H1 (cell line): Measurements from ENCODE around the gene OTX2. TPM values are rescaled to one million over a fixed set of nuclear protein-coding genes. Genes with fewer than 3 reads are reported as not detected.

Experiments
- CTCF ChIA-PET: fragments of 300-600 bp; sonication (Branson Sonifier 250); formaldehyde crosslinking; loops from one replicate; lab custom pipeline; 2021; ENCODE audit not compliant: partially characterized antibody; lab: Charles Lee
- POLR2A ChIA-PET: fragments of 300-600 bp; sonication (Branson Sonifier 250); formaldehyde crosslinking; loops from one replicate; lab custom pipeline; 2021; ENCODE audit warnings: inconsistent platforms; ENCODE audit not compliant: partially characterized antibody; lab: Charles Lee
- DNase-seq, 2 experiments: peaks; one replicate each; pipeline versions ENCODE4 v3.0.0 to v3.0.0-alpha.2; 2010 to 2022; ENCODE audit warnings: low spot score in 2 of 2, low read depth in 1 of 2, mixed read lengths in 1 of 2
- FAIRE-seq: peaks from 2 replicates; lab custom pipeline; 2011; peaks lifted over from hg19 to GRCh38; lab: Jason Lieb, UNC
- H2AFZ ChIP-seq: 2 replicates; pipeline ENCODE4 v1.8.1; 2012; ENCODE audit warnings: low read length, inconsistent platforms
- H2AK5ac ChIP-seq: 2 replicates; pipeline ENCODE4 v1.6.1; 2013; ENCODE audit warnings: low read depth, low read length
- H2BK120ac ChIP-seq: replicated peaks from 2 replicates; pipeline ENCODE3; 2013; ENCODE audit warnings: low read depth, low read length, inconsistent platforms
- H2BK12ac ChIP-seq: 2 replicates; pipeline ENCODE4 v1.6.1; 2013; ENCODE audit warnings: low read depth, low read length
- H2BK15ac ChIP-seq: 2 replicates; pipeline ENCODE4 v1.6.1; 2013; ENCODE audit warnings: low read length
- H2BK20ac ChIP-seq: 2 replicates; pipeline ENCODE4 v1.6.1; 2013; ENCODE audit warnings: low read length
- H2BK5ac ChIP-seq: 2 replicates; pipeline ENCODE4 v1.6.1; 2013; ENCODE audit warnings: low read depth, low read length
- H3K14ac ChIP-seq: 2 replicates; pipeline ENCODE4 v1.6.1; 2013; ENCODE audit warnings: inconsistent platforms; ENCODE audit not compliant: insufficient read length
- H3K18ac ChIP-seq: 2 replicates; pipeline ENCODE4 v1.6.1; 2013; ENCODE audit warnings: low read length; ENCODE audit errors: extremely low read depth
- H3K23ac ChIP-seq: 2 replicates; pipeline ENCODE4 v1.6.1; 2013; ENCODE audit warnings: inconsistent platforms; ENCODE audit not compliant: insufficient read length
- H3K23me2 ChIP-seq: 2 replicates; pipeline ENCODE4 v1.6.1; 2013; ENCODE audit warnings: low read depth, low read length
- H3K27ac ChIP-seq: 2 replicates; pipeline ENCODE4 v1.6.1; 2011; ENCODE audit warnings: low read depth, low read length, inconsistent platforms
- H3K27me3 ChIP-seq, 4 experiments: replicated peaks in 1 of 4; 1 replicate in 1 of 4; 2 replicates in 3 of 4; pipeline versions ENCODE4 v1.6.1 to v1.8.1; 2011 to 2013; ENCODE audit warnings: low read length in 3 of 4, mild to moderate bottlenecking in 3 of 4, inconsistent platforms in 2 of 4, mixed read lengths in 2 of 4, moderate library complexity in 1 of 4; ENCODE audit not compliant: control insufficient read depth in 3 of 4, insufficient read depth in 3 of 4; ENCODE audit errors: extremely low read depth in 1 of 4
- H3K36me3 ChIP-seq, 4 experiments: 2 replicates each; pipeline versions ENCODE4 v1.6.1 to v1.8.1; 2011 to 2013; ENCODE audit warnings: mild to moderate bottlenecking in 4 of 4, low read length in 3 of 4, moderate library complexity in 2 of 4, control low read depth in 1 of 4, inconsistent platforms in 1 of 4; ENCODE audit not compliant: insufficient read depth in 4 of 4, control insufficient read depth in 2 of 4
- H3K4ac ChIP-seq: replicated peaks from 2 replicates; pipeline ENCODE3; 2013; ENCODE audit warnings: low read length, low read depth, mixed read lengths, inconsistent platforms; ENCODE audit not compliant: insufficient read length
- H3K4me1 ChIP-seq, 4 experiments: replicated peaks in 1 of 4; 1 replicate in 1 of 4; 2 replicates in 3 of 4; pipeline versions ENCODE4 v1.6.1 to v1.8.1; 2011 to 2013; ENCODE audit warnings: low read length in 3 of 4, inconsistent platforms in 2 of 4, mixed read lengths in 1 of 4; ENCODE audit not compliant: insufficient read depth in 4 of 4, control insufficient read depth in 3 of 4
- H3K4me2 ChIP-seq, 2 experiments: 2 replicates each; pipeline versions ENCODE4 v1.6.1 to v1.8.1; 2011 to 2013; ENCODE audit warnings: low read depth in 2 of 2, low read length in 2 of 2, control low read depth in 1 of 2, inconsistent platforms in 1 of 2, mild to moderate bottlenecking in 1 of 2; ENCODE audit not compliant: insufficient read depth in 1 of 2
- H3K4me3 ChIP-seq, 4 experiments: fragments of 200-600, 300-600 bp in 1 of 4; sonication (generic), shearing (Covaris generic), sonication (Bioruptor Twin) in 1 of 4; 2 replicates each; pipeline versions ENCODE4 v1.5.1 to v1.8.1; 2011 to 2016; ENCODE audit warnings: low read length in 4 of 4, low read depth in 3 of 4, control low read depth in 2 of 4, inconsistent platforms in 2 of 4, mild to moderate bottlenecking in 2 of 4, mixed read lengths in 1 of 4, moderate library complexity in 1 of 4; ENCODE audit not compliant: insufficient read depth in 2 of 4; ENCODE audit errors: extremely low read depth in 1 of 4
- H3K56ac ChIP-seq: replicated peaks from 2 replicates; pipeline ENCODE3; 2013; ENCODE audit warnings: low read depth, mild to moderate bottlenecking, mixed read lengths, low read length, inconsistent platforms; ENCODE audit not compliant: insufficient read length
- H3K79me1 ChIP-seq: 2 replicates; pipeline ENCODE4 v1.6.1; 2013; ENCODE audit warnings: low read depth, low read length, control low read depth
- H3K79me2 ChIP-seq, 2 experiments: 2 replicates each; pipeline versions ENCODE4 v1.6.1 to v1.8.1; 2012 to 2013; ENCODE audit warnings: low read length in 2 of 2, mild to moderate bottlenecking in 2 of 2, inconsistent platforms in 1 of 2; ENCODE audit not compliant: insufficient read depth in 2 of 2, control insufficient read depth in 1 of 2
- H3K9ac ChIP-seq, 4 experiments: replicated peaks in 1 of 4; 1 replicate in 1 of 4; 2 replicates in 3 of 4; pipeline versions ENCODE4 v1.6.1 to v1.8.1; 2011 to 2013; ENCODE audit warnings: low read depth in 3 of 4, low read length in 3 of 4, control low read depth in 2 of 4, mild to moderate bottlenecking in 2 of 4, moderate library complexity in 2 of 4, inconsistent platforms in 1 of 4; ENCODE audit errors: extremely low read depth in 1 of 4
- H3K9me3 ChIP-seq, 2 experiments: 2 replicates each; pipeline versions ENCODE4 v1.6.1 to v1.8.1; 2012 to 2013; ENCODE audit warnings: mild to moderate bottlenecking in 2 of 2, moderate library complexity in 2 of 2, control low read depth in 1 of 2, inconsistent platforms in 1 of 2, low read depth in 1 of 2, low read length in 1 of 2, mixed read lengths in 1 of 2; ENCODE audit not compliant: insufficient read depth in 2 of 2
- H4K20me1 ChIP-seq, 2 experiments: replicated peaks in 1 of 2; 2 replicates each; pipeline versions ENCODE3 to v1.8.1; 2011 to 2013; ENCODE audit warnings: inconsistent platforms in 2 of 2, low read length in 2 of 2, mild to moderate bottlenecking in 1 of 2; ENCODE audit not compliant: insufficient read depth in 2 of 2, control insufficient read depth in 1 of 2
- H4K5ac ChIP-seq: 2 replicates; pipeline ENCODE4 v1.6.1; 2013; ENCODE audit warnings: low read length, low read depth, mixed read lengths, inconsistent platforms; ENCODE audit not compliant: insufficient read length
- H4K8ac ChIP-seq: 2 replicates; pipeline ENCODE4 v1.8.0; 2013; ENCODE audit warnings: mild to moderate bottlenecking, moderate library complexity, low read length, inconsistent platforms; ENCODE audit not compliant: insufficient read depth; ENCODE audit errors: extremely low read depth
- H4K91ac ChIP-seq: replicated peaks from 2 replicates; pipeline ENCODE3; 2013; ENCODE audit warnings: low read length, mixed read lengths, inconsistent platforms; ENCODE audit not compliant: insufficient read length
- EZH2 ChIP-seq: fragments of 200-600 bp; sonication (generic); IDR thresholded peaks from 2 replicates; pipeline ENCODE4 v1.7.1; 2012; ENCODE audit warnings: low read depth, mild to moderate bottlenecking, moderate library complexity, low read length, inconsistent platforms; ENCODE audit not compliant: severe bottlenecking
- FOSL1 ChIP-seq: IDR thresholded peaks from 2 replicates; pipeline ENCODE4 v1.6.1; 2011; ENCODE audit warnings: mild to moderate bottlenecking, low read depth, low read length, moderate library complexity; ENCODE audit not compliant: insufficient read depth
- POLR2A ChIP-seq, 2 experiments: IDR thresholded peaks; 1 replicate in 1 of 2; 2 replicates in 1 of 2; pipeline ENCODE4 v1.6.1; 2011; ENCODE audit warnings: low read depth in 2 of 2, low read length in 2 of 2, mild to moderate bottlenecking in 2 of 2; ENCODE audit errors: control extremely low read depth in 1 of 2
- POLR2AphosphoS5 ChIP-seq: IDR thresholded peaks from 2 replicates; pipeline ENCODE4 v1.6.1; 2011; ENCODE audit warnings: low read depth, low read length
- RNF2 ChIP-seq: fragments of 200-900, 300-1000 bp; sonication (generic); IDR thresholded peaks from 2 replicates; pipeline ENCODE4 v1.7.1; 2016; ENCODE audit warnings: borderline replicate concordance, low read depth, mild to moderate bottlenecking, antibody characterized with exemption, low read length; ENCODE audit not compliant: poor library complexity, severe bottlenecking; ENCODE audit errors: missing control alignments
- SAP30 ChIP-seq: fragments of 300-600 bp; sonication (generic); IDR thresholded peaks from 2 replicates; pipeline ENCODE4 v1.7.1; 2012; ENCODE audit warnings: low read length, moderate library complexity, mild to moderate bottlenecking, inconsistent platforms; ENCODE audit not compliant: insufficient read depth, insufficient replicate concordance
- SIN3A ChIP-seq, 2 experiments: IDR thresholded peaks in 1 of 2; conservative IDR thresholded peaks in 1 of 2; 2 replicates each; pipeline ENCODE4 v1.6.1; 2011 to 2012; ENCODE audit warnings: low read length in 2 of 2, improper control_type of control experiment in 1 of 2, low read depth in 1 of 2, mild to moderate bottlenecking in 1 of 2
- SUZ12 ChIP-seq: fragments of 200-600 bp; sonication (generic); IDR thresholded peaks from 2 replicates; pipeline ENCODE4 v1.6.1; 2012; ENCODE audit warnings: mild to moderate bottlenecking, inconsistent platforms, low read length, moderate library complexity, mixed read lengths
- TCF12 ChIP-seq: IDR thresholded peaks from 2 replicates; pipeline ENCODE4 v1.6.1; 2011; ENCODE audit warnings: low read depth, mild to moderate bottlenecking, low read length
- WGBS, 2 experiments: shearing (Covaris generic) in 1 of 2; methylation state at CpG; one replicate each; pipeline versions ENCODE4 v1.1.6 to v1.1.7; 2013 to 2015; ENCODE audit warnings: low lambda C conversion rate in 2 of 2, mixed read lengths in 2 of 2, inconsistent platforms in 1 of 2, low coverage in 1 of 2, missing lambda C conversion rate in 1 of 2; ENCODE audit not compliant: insufficient replicate concordance in 2 of 2, insufficient coverage in 1 of 2, insufficient read length in 1 of 2; ENCODE audit errors: extremely low coverage in 1 of 2, missing lambda C conversion rate in 1 of 2; 5-methylcytosine and 5-hydroxymethylcytosine counted together
- polyA plus RNA-seq, 7 experiments: library from polyadenylated mRNA; depleted of rRNA in 3 of 7; stranded (reverse) in 5 of 7; unstranded in 2 of 7; fragments of >200 nt in 5 of 7; fragments of 200-250 nt in 2 of 7; gene quantifications; 1 replicate in 5 of 7; 2 replicates in 1 of 7; 4 replicates in 1 of 7; pipeline versions ENCODE4 v1.2.1 to v1.2.3, GENCODE V29; 2011 to 2013; ENCODE audit warnings: missing spikeins in 2 of 7, mixed read lengths in 2 of 7
- total RNA-seq: library from RNA; stranded (reverse); fragmentation: NEBNext Ultra II Directional; extraction: Animal tissue kit (Norgen Biotek cat#: 25700); gene quantifications from 2 replicates; pipeline ENCODE4 v1.2.1, GENCODE V29; 2021

OTX2 gene
- total and polyA plus RNA-seq, 2 of the 8 experiments (the other 6 are each of a cell fraction or from before 2014, with no cell fraction given), result 33.9 to 155 TPM

- no peak overlapping the region for H2BK15ac ChIP-seq
- H3K4me3 ChIP-seq, result peak overlapping the region; percentile 27 to 83 (median 49)
- H3K56ac ChIP-seq, result no peak overlapping the region
- H4K20me1 ChIP-seq, result peaks cover 12 to 13% of the 10 kb centered on the region in 2 experiments
- peak overlapping the region; percentile 87 to 92 for H3K4me2 ChIP-seq
- POLR2A ChIA-PET, result interaction anchor here (0.6 to 2.8 kb wide), 9 partner anchors 10 to 131 kb away, joined by 3 to 29 read pairs (median 4); no protein-coding TSS in a partner anchor
- peaks cover 5 to 25% of the 10 kb centered on the region in 2 experiments for H3K79me2 ChIP-seq
- H3K36me3 ChIP-seq, result peaks cover 17 to 30% (median 22%) of the 10 kb centered on the region in 4 experiments
- CTCF ChIA-PET, result no interaction called here
- FAIRE-seq (no peak), DNase-seq (peak in 1 of 2 experiments; percentile 79)
- peak overlapping the region in 3 of 4 experiments; percentile 9 to 60 (median 17); a peak in 3 of 7 replicates for H3K9ac ChIP-seq
- no peak overlapping the region for H2AK5ac ChIP-seq
- peak overlapping the region; percentile 78 for H3K18ac ChIP-seq
- no peak overlapping the region for H3K4ac ChIP-seq
- 1% methylated on average over 48 of the region's 77 CpGs; no CpG with 5 or more reads in 1 of the 2 experiments for WGBS, 2 experiments
- H2BK20ac ChIP-seq, result peak overlapping the region; percentile 4; the same call in 1 of the 2 replicates
- peaks cover 30% of the 10 kb centered on the region for H3K23me2 ChIP-seq
- no peak overlapping the region for H4K5ac ChIP-seq
- H2BK12ac ChIP-seq, result peak overlapping the region; percentile 78; the same call in 1 of the 2 replicates
- H2BK5ac ChIP-seq, result peak overlapping the region; percentile 13; the same call in 1 of the 2 replicates
- peak overlapping the region; percentile 7 for H4K91ac ChIP-seq
- H3K14ac ChIP-seq, result no peak overlapping the region
- peaks cover 18 to 31% (median 26%) of the 10 kb centered on the region in 4 experiments; a peak in 6 of 7 replicates for H3K4me1 ChIP-seq
- no peak overlapping the region for H3K27ac ChIP-seq
- no peak overlapping the region for H3K23ac ChIP-seq
- peak overlapping the region; percentile 53 for H4K8ac ChIP-seq
- peaks cover 2 to 52% (median 43%) of the 10 kb centered on the region in 4 experiments for H3K27me3 ChIP-seq
- no peak overlapping the region for H2AFZ ChIP-seq
- no peaks in the 10 kb centered on the region for H3K9me3 ChIP-seq
- 0 out of 2 replicates have a peak, but pooled peaks cover 4% of the 10 kb centered on the region for H3K79me1 ChIP-seq
- no peak overlapping the region for H2BK120ac ChIP-seq
- peak in 1 of 2 experiments; percentile 59; a peak in 1 of 4 replicates for TF ChIP-seq SIN3A (conservative IDR thresholded peaks at IDR 0.05 in 1 of 2, IDR thresholded peaks at IDR 0.05 in 1 of 2; ENCODE audit: low read depth in 1 of 2, low read length in 2 of 2)
- peak; percentile 14 for TF ChIP-seq RNF2
- TF ChIP-seq FOSL1, result no peak
- no peak for TF ChIP-seq TCF12
- peak; percentile 32 for TF ChIP-seq SUZ12
- TF ChIP-seq SAP30, result peak; percentile 51
- 0 out of 2 replicates have a peak, but pooled peaks have one; percentile 12 for TF ChIP-seq POLR2AphosphoS5
- peak; percentile 70 for TF ChIP-seq EZH2
- peak in 1 of 2 experiments; percentile 64; a peak in 1 of 3 replicates for TF ChIP-seq POLR2A (IDR thresholded peaks at IDR 0.05; ENCODE audit: control extremely low read depth in 1 of 2, low read depth in 2 of 2, low read length in 2 of 2)
These were observed 12.5 kb downstream of the OTX2 start for GRCh38 chr14:56797569-56798446.
